ENCODE data around the gene CNST. TPM values are rescaled to one million over a fixed set of nuclear protein-coding genes. Genes with fewer than 3 reads are reported as not detected.

The CNST gene
- total and polyA plus RNA-seq, 2 of the 13 experiments (the other 11 are each of a cell fraction or from before 2014, with no cell fraction given), result 6.3 to 12.4 TPM

GRCh38 chr1:246699095-246699735, 133.0 kb downstream of the CNST start (continued):
- TF ChIP-seq, protein P1, sequence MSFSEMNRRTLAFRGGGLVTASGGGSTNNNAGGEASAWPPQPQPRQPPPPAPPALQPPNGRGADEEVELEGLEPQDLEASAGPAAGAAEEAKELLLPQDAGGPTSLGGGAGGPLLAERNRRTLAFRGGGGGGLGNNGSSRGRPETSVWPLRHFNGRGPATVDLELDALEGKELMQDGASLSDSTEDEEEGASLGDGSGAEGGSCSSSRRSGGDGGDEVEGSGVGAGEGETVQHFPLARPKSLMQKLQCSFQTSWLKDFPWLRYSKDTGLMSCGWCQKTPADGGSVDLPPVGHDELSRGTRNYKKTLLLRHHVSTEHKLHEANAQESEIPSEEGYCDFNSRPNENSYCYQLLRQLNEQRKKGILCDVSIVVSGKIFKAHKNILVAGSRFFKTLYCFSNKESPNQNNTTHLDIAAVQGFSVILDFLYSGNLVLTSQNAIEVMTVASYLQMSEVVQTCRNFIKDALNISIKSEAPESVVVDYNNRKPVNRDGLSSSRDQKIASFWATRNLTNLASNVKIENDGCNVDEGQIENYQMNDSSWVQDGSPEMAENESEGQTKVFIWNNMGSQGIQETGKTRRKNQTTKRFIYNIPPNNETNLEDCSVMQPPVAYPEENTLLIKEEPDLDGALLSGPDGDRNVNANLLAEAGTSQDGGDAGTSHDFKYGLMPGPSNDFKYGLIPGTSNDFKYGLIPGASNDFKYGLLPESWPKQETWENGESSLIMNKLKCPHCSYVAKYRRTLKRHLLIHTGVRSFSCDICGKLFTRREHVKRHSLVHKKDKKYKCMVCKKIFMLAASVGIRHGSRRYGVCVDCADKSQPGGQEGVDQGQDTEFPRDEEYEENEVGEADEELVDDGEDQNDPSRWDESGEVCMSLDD (CRISPR knock-in tag; IDR thresholded peaks at IDR 0.05; ENCODE audit: borderline replicate concordance), result no peak
- TF ChIP-seq HMGXB4 (CRISPR knock-in tag; IDR thresholded peaks at IDR 0.05; ENCODE audit: borderline replicate concordance in 1 of 2, low read depth in 1 of 2) (peak; percentile 77 to 84), NFYC (CRISPR knock-in tag; IDR thresholded peaks at IDR 0.05) (peak; percentile 60), NFKBIZ (CRISPR knock-in tag; IDR thresholded peaks at IDR 0.05) (0 out of 2 replicates have a peak, but pooled peaks have one; percentile 31), GTF2F1 (IDR thresholded peaks at IDR 0.05; ENCODE audit: low read length) (no peak), RFXANK (CRISPR knock-in tag; IDR thresholded peaks at IDR 0.05) (no peak), ERF (CRISPR knock-in tag; IDR thresholded peaks at IDR 0.05) (peak; percentile 59; the same call in 1 of the 2 replicates), ARNT2 (CRISPR knock-in tag; IDR thresholded peaks at IDR 0.05; ENCODE audit: low read depth) (no peak), ZNF883 (CRISPR knock-in tag; IDR thresholded peaks at IDR 0.05; ENCODE audit: not compliant biosample characterization) (no peak), ZNF776 (CRISPR knock-in tag; IDR thresholded peaks at IDR 0.05) (no peak), KLF11 (CRISPR knock-in tag; IDR thresholded peaks at IDR 0.05) (no peak), ATRX (CRISPR knock-in tag; IDR thresholded peaks at IDR 0.05; ENCODE audit: borderline replicate concordance) (no peak), NR2F2 (IDR thresholded peaks at IDR 0.05; ENCODE audit: borderline replicate concordance, low read depth) (no peak), JUNB (CRISPR knock-in tag; IDR thresholded peaks at IDR 0.05; ENCODE audit: borderline replicate concordance) (no peak), HDAC2 (CRISPR knock-in tag; IDR thresholded peaks at IDR 0.05) (no peak), ZNF274 (CRISPR knock-in tag; IDR thresholded peaks at IDR 0.05) (no peak), REXO4 (CRISPR knock-in tag; IDR thresholded peaks at IDR 0.05; ENCODE audit: borderline replicate concordance) (no peak), ESRRA (CRISPR knock-in tag; IDR thresholded peaks at IDR 0.05; ENCODE audit: low read depth) (no peak), ZNF660 (CRISPR knock-in tag; IDR thresholded peaks at IDR 0.05; ENCODE audit: borderline replicate concordance, low read depth) (no peak), NR2F6 (IDR thresholded peaks at IDR 0.05) (peak; percentile 32; the same call in 1 of the 2 replicates), NR2F6 (CRISPR knock-in tag; IDR thresholded peaks at IDR 0.05) (peak; percentile 47), ZBTB1 (CRISPR knock-in tag; IDR thresholded peaks at IDR 0.05; ENCODE audit: borderline replicate concordance) (no peak), MED13 (CRISPR knock-in tag; IDR thresholded peaks at IDR 0.05) (no peak), ZNF850 (CRISPR knock-in tag; conservative IDR thresholded peaks at IDR 0.05) (no peak), ZNF362 (CRISPR knock-in tag; IDR thresholded peaks at IDR 0.05; ENCODE audit: borderline replicate concordance) (no peak)

Data from HepG2 (cell line).